Measurements from ENCODE around the gene MED13L. TPM values are rescaled to one million over a fixed set of nuclear protein-coding genes. Genes with fewer than 3 reads are reported as not detected.

MED13L gene
- total RNA-seq, 2 experiments from 2014 or later = 68.3 to 71.8 TPM

GRCh38 chr12:116092776-116093175, 184.7 kb downstream of the MED13L start:
- H3K4me1 Mint-ChIP-seq = peaks cover 20% of the 10 kb centered on the region
- no peaks in the 10 kb centered on the region for H3K9me3 Mint-ChIP-seq
- no peak overlapping the region for H3K4me3 Mint-ChIP-seq
- CTCF ChIA-PET = interaction anchor here (1.1 kb wide), 1 partner anchor 32 kb away, joined by 3 read pairs; no protein-coding TSS in a partner anchor
- peaks cover 28% of the 10 kb centered on the region for H3K36me3 Mint-ChIP-seq (ENCODE audit: low read depth)
- no peak overlapping the region for H3K27ac Mint-ChIP-seq
- POLR2A ChIA-PET = no interaction called here
- H3K27me3 Mint-ChIP-seq = no peaks in the 10 kb centered on the region
- DNase-seq = no peak

- H3K9me3 Mint-ChIP-seq = no peaks in the 10 kb centered on the region
- ChIA-PET CTCF (interaction anchor here (1.1 kb wide), 1 partner anchor 31 kb away, joined by 3 read pairs; no protein-coding TSS in a partner anchor), POLR2A (no interaction called here)
- DNase-seq = no peak
- H3K4me1 Mint-ChIP-seq = peaks cover 26% of the 10 kb centered on the region
- no peak overlapping the region for H3K27ac Mint-ChIP-seq
- no peak overlapping the region for H3K4me3 Mint-ChIP-seq
- no peaks in the 10 kb centered on the region for H3K27me3 Mint-ChIP-seq
- H3K36me3 Mint-ChIP-seq (ENCODE audit: low read depth) = peaks cover 28% of the 10 kb centered on the region
Observed at GRCh38 chr12:116092162-116092561, 185.3 kb downstream of the MED13L start.

GRCh38 chr12:116091579-116091978, 185.9 kb downstream of the MED13L start:
- H3K27me3 Mint-ChIP-seq = no peaks in the 10 kb centered on the region
- H3K9me3 Mint-ChIP-seq = no peaks in the 10 kb centered on the region
- ChIA-PET POLR2A (no interaction called here), CTCF (interaction anchor here (0.9 to 1.7 kb wide), 3 partner anchors 14 to 31 kb away, joined by 3 to 4 read pairs (median 4); no protein-coding TSS in a partner anchor)
- H3K27ac Mint-ChIP-seq = no peak overlapping the region
- DNase-seq = no peak
- H3K4me1 Mint-ChIP-seq = peaks cover 26% of the 10 kb centered on the region
- peaks cover 26% of the 10 kb centered on the region for H3K36me3 Mint-ChIP-seq (ENCODE audit: low read depth)
- H3K4me3 Mint-ChIP-seq = no peak overlapping the region

- no peak overlapping the region for H3K27ac Mint-ChIP-seq
- CTCF ChIA-PET = interaction anchor here (0.5 to 1.7 kb wide), 3 partner anchors 13 to 151 kb away, joined by 3 to 4 read pairs (median 4); no protein-coding TSS in a partner anchor
Observed at GRCh38 chr12:116090516-116090915, 187.0 kb downstream of the MED13L start.

GRCh38 chr12:116089080-116089479, 188.4 kb downstream of the MED13L start:
- Mint-ChIP-seq H3K27ac (no peak overlapping the region), H3K27me3 (no peaks in the 10 kb centered on the region), H3K4me3 (no peak overlapping the region), H3K9me3 (no peaks in the 10 kb centered on the region), H3K36me3 (ENCODE audit: low read depth) (peaks cover 20% of the 10 kb centered on the region), H3K4me1 (peaks cover 31% of the 10 kb centered on the region)
- POLR2A ChIA-PET = interaction anchor here (0.9 kb wide), 1 partner anchor 18 kb away, joined by 3 read pairs; no protein-coding TSS in a partner anchor
- no peak for DNase-seq
- CTCF ChIA-PET = interaction anchor here (0.6 kb wide), 1 partner anchor 147 kb away, joined by 3 read pairs; no protein-coding TSS in a partner anchor

More at GRCh38 chr12:116090516-116090915, 187.0 kb downstream of the MED13L start:
- POLR2A ChIA-PET = no interaction called here
- Mint-ChIP-seq H3K27me3 (no peaks in the 10 kb centered on the region), H3K36me3 (ENCODE audit: low read depth) (peaks cover 22% of the 10 kb centered on the region), H3K4me3 (no peak overlapping the region), H3K9me3 (no peaks in the 10 kb centered on the region), H3K4me1 (peaks cover 31% of the 10 kb centered on the region)
- no peak for DNase-seq

- Mint-ChIP-seq H3K9me3 (no peaks in the 10 kb centered on the region), H3K4me1 (peaks cover 31% of the 10 kb centered on the region), H3K4me3 (no peak overlapping the region), H3K27ac (peak overlapping the region; percentile 52), H3K36me3 (ENCODE audit: low read depth) (peaks cover 20% of the 10 kb centered on the region), H3K27me3 (no peaks in the 10 kb centered on the region)
- CTCF ChIA-PET = no interaction called here
- POLR2A ChIA-PET = no interaction called here
- no peak for DNase-seq
Observed at GRCh38 chr12:116087962-116088361, 189.5 kb downstream of the MED13L start.

GRCh38 chr12:116087399-116087798, 190.1 kb downstream of the MED13L start:
- peaks cover 31% of the 10 kb centered on the region for H3K4me1 Mint-ChIP-seq
- peak overlapping the region; percentile 53 for H3K27ac Mint-ChIP-seq
- POLR2A ChIA-PET = no interaction called here

GRCh38 chr12:116080415-116080814, 197.1 kb downstream of the MED13L start:
- Mint-ChIP-seq H3K4me1 (peaks cover 6% of the 10 kb centered on the region), H3K27ac (no peak overlapping the region), H3K4me3 (no peak overlapping the region), H3K27me3 (no peaks in the 10 kb centered on the region), H3K36me3 (ENCODE audit: low read depth) (no peaks in the 10 kb centered on the region), H3K9me3 (no peaks in the 10 kb centered on the region)
- no peak for DNase-seq
- ChIA-PET POLR2A (no interaction called here), CTCF (interaction anchor here (0.9 to 1.1 kb wide), 2 partner anchors 13 to 26 kb away, joined by 3 read pairs; no protein-coding TSS in a partner anchor)

More at GRCh38 chr12:116087399-116087798, 190.1 kb downstream of the MED13L start:
- Mint-ChIP-seq H3K36me3 (ENCODE audit: low read depth) (peaks cover 20% of the 10 kb centered on the region), H3K4me3 (peak overlapping the region; percentile 15), H3K9me3 (no peaks in the 10 kb centered on the region), H3K27me3 (no peaks in the 10 kb centered on the region)
- CTCF ChIA-PET = no interaction called here
- no peak for DNase-seq

- H3K4me1 Mint-ChIP-seq = peaks cover 8% of the 10 kb centered on the region
- no peak overlapping the region for H3K27ac Mint-ChIP-seq
- ChIA-PET POLR2A (no interaction called here), CTCF (interaction anchor here (1.8 kb wide), 1 partner anchor 13 kb away, joined by 4 read pairs; no protein-coding TSS in a partner anchor)
- DNase-seq = no peak
- H3K9me3 Mint-ChIP-seq = no peaks in the 10 kb centered on the region
- H3K4me3 Mint-ChIP-seq = no peak overlapping the region
- H3K36me3 Mint-ChIP-seq (ENCODE audit: low read depth) = no peaks in the 10 kb centered on the region
- H3K27me3 Mint-ChIP-seq = no peaks in the 10 kb centered on the region
Observed at GRCh38 chr12:116078396-116078795, 199.1 kb downstream of the MED13L start.

- Mint-ChIP-seq H3K27me3 (no peaks in the 10 kb centered on the region), H3K9me3 (no peaks in the 10 kb centered on the region), H3K36me3 (ENCODE audit: low read depth) (no peaks in the 10 kb centered on the region), H3K4me1 (peaks cover 8% of the 10 kb centered on the region), H3K4me3 (no peak overlapping the region), H3K27ac (no peak overlapping the region)
- ChIA-PET CTCF (interaction anchor here (1.8 kb wide), 1 partner anchor 14 kb away, joined by 4 read pairs; no protein-coding TSS in a partner anchor), POLR2A (no interaction called here)
- DNase-seq = no peak
Observed at GRCh38 chr12:116077431-116077830, 200.1 kb downstream of the MED13L start.

GRCh38 chr12:116076399-116076798, 201.1 kb downstream of the MED13L start:
- H3K4me1 Mint-ChIP-seq = peaks cover 4% of the 10 kb centered on the region
- POLR2A ChIA-PET = interaction anchor here (0.7 kb wide), 1 partner anchor 223 kb away, joined by 3 read pairs; no protein-coding TSS in a partner anchor
- no peaks in the 10 kb centered on the region for H3K9me3 Mint-ChIP-seq
- H3K4me3 Mint-ChIP-seq = no peak overlapping the region
- H3K36me3 Mint-ChIP-seq (ENCODE audit: low read depth) = no peaks in the 10 kb centered on the region
- CTCF ChIA-PET = no interaction called here
- no peak overlapping the region for H3K27ac Mint-ChIP-seq
- no peak for DNase-seq
- no peaks in the 10 kb centered on the region for H3K27me3 Mint-ChIP-seq

GRCh38 chr12:116074686-116075085, 202.8 kb downstream of the MED13L start:
- Mint-ChIP-seq H3K4me3 (no peak overlapping the region), H3K36me3 (ENCODE audit: low read depth) (no peaks in the 10 kb centered on the region), H3K9me3 (no peaks in the 10 kb centered on the region)

GRCh38 chr12:116071555-116072230, 205.8 kb downstream of the MED13L start:
- no peaks in the 10 kb centered on the region for H3K27me3 Mint-ChIP-seq
- CTCF ChIA-PET = no interaction called here
- H3K36me3 Mint-ChIP-seq (ENCODE audit: low read depth) = peaks cover 2% of the 10 kb centered on the region
- peaks cover 16% of the 10 kb centered on the region for H3K4me1 Mint-ChIP-seq
- H3K9me3 Mint-ChIP-seq = no peaks in the 10 kb centered on the region
- no peak for DNase-seq
- no peak overlapping the region for H3K4me3 Mint-ChIP-seq
- POLR2A ChIA-PET = no interaction called here
- no peak overlapping the region for H3K27ac Mint-ChIP-seq

More at GRCh38 chr12:116074686-116075085, 202.8 kb downstream of the MED13L start:
- Mint-ChIP-seq H3K27me3 (no peaks in the 10 kb centered on the region), H3K4me1 (peaks cover 4% of the 10 kb centered on the region), H3K27ac (no peak overlapping the region)
- no peak for DNase-seq
- POLR2A ChIA-PET = no interaction called here
- CTCF ChIA-PET = no interaction called here

Data from activated CD4-positive, alpha-beta memory T cell treated with anti-CD3 and anti-CD28 coated beads, Interleukin-2, amount 10 ng/mL, durations not matched to agents 7 days and 5 days (primary cell).